Neural progenitor cell (in vitro differentiated cells): Measurements from ENCODE around the gene PPIL6. TPM values are rescaled to one million over a fixed set of nuclear protein-coding genes. Genes with fewer than 3 reads are reported as not detected.
A peak's percentile ranks its signal among the peaks of the same experiment; 100 is the strongest.

Source experiments
- DNase-seq: peaks from one replicate; pipeline ENCODE4 v3.0.0-alpha.2; 2016; ENCODE audit warnings: low spot score
- H2AFZ ChIP-seq: fragments of 200-600 bp; sonication (generic); replicated peaks from 2 replicates; pipeline ENCODE4 v1.6.1; 2016; ENCODE audit warnings: antibody characterized with exemption
- H3F3A ChIP-seq: fragments of 200-600 bp; sonication (generic); 2 replicates; pipeline ENCODE4 v1.6.1; 2016; ENCODE audit warnings: antibody characterized with exemption, low read depth
- H3K27ac ChIP-seq: fragments of 200-600 bp; sonication (generic); 2 replicates; pipeline ENCODE4 v1.5.1; 2016; ENCODE audit warnings: mild to moderate bottlenecking
- H3K27me3 ChIP-seq: fragments of 200-600 bp; sonication (generic); 2 replicates; pipeline ENCODE4 v1.6.1; 2016; ENCODE audit warnings: mild to moderate bottlenecking, moderate library complexity
- H3K36me3 ChIP-seq: fragments of 200-600 bp; sonication (generic); 2 replicates; pipeline ENCODE4 v1.5.1; 2016
- H3K4me1 ChIP-seq: fragments of 200-600 bp; sonication (generic); 2 replicates; pipeline ENCODE4 v1.6.1; 2016; ENCODE audit warnings: mixed run types
- H3K4me2 ChIP-seq: fragments of 200-600 bp; sonication (generic); 2 replicates; pipeline ENCODE4 v1.6.1; 2016
- H3K4me3 ChIP-seq: fragments of 200-600 bp; sonication (generic); 2 replicates; pipeline ENCODE4 v1.5.1; 2016
- H3K79me2 ChIP-seq: fragments of 200-600 bp; sonication (generic); 2 replicates; pipeline ENCODE4 v1.6.1; 2016; ENCODE audit warnings: low read depth
- H3K9ac ChIP-seq: fragments of 200-600 bp; sonication (generic); 2 replicates; pipeline ENCODE4 v1.6.1; 2016
- H3K9me3 ChIP-seq: fragments of 200-600 bp; sonication (generic); 2 replicates; pipeline ENCODE4 v1.5.1; 2016; ENCODE audit warnings: low read depth
- H4K20me1 ChIP-seq: fragments of 200-600 bp; sonication (generic); 2 replicates; pipeline ENCODE4 v1.6.1; 2016; ENCODE audit warnings: low read depth
- H3K27ac Mint-ChIP-seq: 3 replicates; pipeline ENCODE4 v1.8.0; 2021; ENCODE audit warnings: mixed read lengths
- H3K27me3 Mint-ChIP-seq: 2 replicates; pipeline ENCODE4 v1.8.0; 2022; ENCODE audit warnings: low read depth, mild to moderate bottlenecking, inconsistent platforms, moderate library complexity, mixed read lengths; ENCODE audit not compliant: insufficient read depth
- H3K36me3 Mint-ChIP-seq: 3 replicates; pipeline ENCODE4 v1.8.0; 2021; ENCODE audit warnings: mixed read lengths
- H3K4me1 Mint-ChIP-seq: 3 replicates; pipeline ENCODE4 v1.8.0; 2021; ENCODE audit warnings: mixed read lengths
- H3K4me3 Mint-ChIP-seq: 3 replicates; pipeline ENCODE4 v1.8.0; 2021; ENCODE audit warnings: mild to moderate bottlenecking, moderate library complexity, mixed read lengths
- H3K9me3 Mint-ChIP-seq: 3 replicates; pipeline ENCODE4 v1.8.0; 2020; ENCODE audit warnings: mixed read lengths
- EZH2 ChIP-seq: fragments of 200-600 bp; sonication (generic); IDR thresholded peaks from 2 replicates; pipeline ENCODE4 v1.6.1; 2017; ENCODE audit warnings: antibody characterized with exemption, mild to moderate bottlenecking, moderate library complexity
- EZH2phosphoT487 ChIP-seq: fragments of 200-600 bp; sonication (generic); IDR thresholded peaks from 2 replicates; pipeline ENCODE4 v1.6.1; 2017; ENCODE audit warnings: antibody characterized with exemption
- total RNA-seq: library from RNA; depleted of rRNA; stranded (reverse); fragments of >200 nt; gene quantifications from 2 replicates; pipeline ENCODE4 v1.2.3, GENCODE V29; 2015; ENCODE audit warnings: low replicate concordance
- TF ChIP-seq, protein P1 (sequence below): fragments of 200-600 bp; sonication (generic); IDR thresholded peaks from 2 replicates; pipeline ENCODE4 v1.5.1; 2017; ENCODE audit warnings: antibody characterized with exemption, mild to moderate bottlenecking

PPIL6 gene
- total RNA-seq, 1 donor from 2014 or later, result 7.9 TPM

DNA sequence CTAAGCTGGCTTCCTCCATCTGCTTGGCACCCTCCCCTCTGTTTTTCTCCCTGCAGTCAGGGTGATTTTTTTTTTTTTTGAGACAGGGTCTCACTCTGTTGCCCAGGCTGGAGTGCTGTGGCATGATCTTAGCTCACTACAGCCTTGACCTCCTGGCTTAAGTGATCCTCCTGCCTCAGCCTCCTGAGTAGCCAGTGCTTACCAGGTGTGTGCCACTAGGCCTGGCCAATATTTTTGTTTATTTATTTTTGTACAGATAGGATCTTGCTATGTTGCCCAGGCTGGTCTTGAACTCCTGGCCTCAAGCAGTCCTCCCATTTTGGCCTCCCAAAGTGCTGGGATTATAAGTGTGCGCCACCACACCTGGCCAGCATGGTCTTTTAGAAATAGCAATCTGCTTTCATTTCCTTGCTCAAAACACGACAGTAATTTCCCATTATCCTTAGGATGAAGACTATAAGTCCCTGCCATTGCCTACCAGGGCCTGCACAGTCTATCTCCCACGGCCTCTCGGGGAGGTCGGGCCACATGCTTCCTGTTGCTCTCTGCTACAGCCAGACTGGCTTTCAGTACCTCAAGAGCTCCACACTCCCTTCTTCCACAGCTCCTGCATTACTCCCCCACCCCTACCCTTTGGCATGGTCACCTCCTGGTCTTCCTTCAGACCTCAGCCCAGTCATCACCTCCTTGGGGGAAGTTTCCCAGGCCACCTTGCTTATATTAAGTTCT lies 47.1 kb downstream of the PPIL6 start:
- no peak overlapping the region for H3K4me3 ChIP-seq
- no peak for DNase-seq
- no peaks in the 10 kb centered on the region for H3K27me3 ChIP-seq
- TF ChIP-seq, protein P1, sequence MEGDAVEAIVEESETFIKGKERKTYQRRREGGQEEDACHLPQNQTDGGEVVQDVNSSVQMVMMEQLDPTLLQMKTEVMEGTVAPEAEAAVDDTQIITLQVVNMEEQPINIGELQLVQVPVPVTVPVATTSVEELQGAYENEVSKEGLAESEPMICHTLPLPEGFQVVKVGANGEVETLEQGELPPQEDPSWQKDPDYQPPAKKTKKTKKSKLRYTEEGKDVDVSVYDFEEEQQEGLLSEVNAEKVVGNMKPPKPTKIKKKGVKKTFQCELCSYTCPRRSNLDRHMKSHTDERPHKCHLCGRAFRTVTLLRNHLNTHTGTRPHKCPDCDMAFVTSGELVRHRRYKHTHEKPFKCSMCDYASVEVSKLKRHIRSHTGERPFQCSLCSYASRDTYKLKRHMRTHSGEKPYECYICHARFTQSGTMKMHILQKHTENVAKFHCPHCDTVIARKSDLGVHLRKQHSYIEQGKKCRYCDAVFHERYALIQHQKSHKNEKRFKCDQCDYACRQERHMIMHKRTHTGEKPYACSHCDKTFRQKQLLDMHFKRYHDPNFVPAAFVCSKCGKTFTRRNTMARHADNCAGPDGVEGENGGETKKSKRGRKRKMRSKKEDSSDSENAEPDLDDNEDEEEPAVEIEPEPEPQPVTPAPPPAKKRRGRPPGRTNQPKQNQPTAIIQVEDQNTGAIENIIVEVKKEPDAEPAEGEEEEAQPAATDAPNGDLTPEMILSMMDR, result no peak
- TF ChIP-seq EZH2phosphoT487, result no peak
- no peak for TF ChIP-seq EZH2
- no peaks in the 10 kb centered on the region for H3F3A ChIP-seq
- peaks cover 1% of the 10 kb centered on the region for H3K36me3 Mint-ChIP-seq
- no peaks in the 10 kb centered on the region for H3K9me3 ChIP-seq
- H3K36me3 ChIP-seq, result no peaks in the 10 kb centered on the region
- H3K9ac ChIP-seq, result no peak overlapping the region
- H3K9me3 Mint-ChIP-seq, result no peaks in the 10 kb centered on the region
- no peaks in the 10 kb centered on the region for H3K79me2 ChIP-seq
- no peak overlapping the region for H3K4me2 ChIP-seq
- no peaks in the 10 kb centered on the region for H3K4me1 Mint-ChIP-seq
- no peaks in the 10 kb centered on the region for H3K4me1 ChIP-seq
- H4K20me1 ChIP-seq, result no peaks in the 10 kb centered on the region
- peaks cover 3% of the 10 kb centered on the region for H3K27me3 Mint-ChIP-seq
- H3K27ac ChIP-seq, result no peak overlapping the region
- H3K27ac Mint-ChIP-seq, result peak overlapping the region; percentile 15
- H3K4me3 Mint-ChIP-seq, result no peak overlapping the region
- H2AFZ ChIP-seq, result no peak overlapping the region

DNA sequence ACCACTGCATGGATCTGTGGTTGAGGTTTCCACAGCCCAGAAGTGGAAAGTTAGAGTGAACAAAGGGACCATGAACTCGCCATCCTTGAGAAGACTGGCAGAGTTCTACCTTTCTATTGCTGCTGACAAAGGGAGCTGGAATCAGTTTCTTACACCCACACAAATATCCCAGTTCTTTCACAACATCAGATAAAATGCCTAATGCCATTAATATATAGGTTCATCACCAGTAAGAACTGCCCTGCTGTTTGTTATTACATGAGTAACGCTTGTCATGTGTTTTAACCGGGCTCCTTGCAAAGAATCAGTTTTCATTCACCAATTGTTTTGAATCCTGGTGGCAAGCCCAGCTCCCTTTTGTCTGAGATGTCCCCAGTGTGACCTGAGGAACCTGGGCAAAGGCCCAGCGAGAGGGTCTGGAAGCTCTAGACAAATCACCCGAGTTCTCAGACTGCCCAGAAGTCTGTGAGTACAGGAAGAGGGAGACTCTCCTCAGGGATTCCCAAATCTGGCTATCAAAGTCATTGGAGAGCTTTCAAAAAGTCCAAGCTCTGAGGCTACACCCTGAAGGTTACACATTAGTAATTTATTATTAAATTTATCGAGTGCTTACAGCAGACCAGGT lies 50.7 kb downstream of the PPIL6 start:
- Mint-ChIP-seq H3K36me3 (no peaks in the 10 kb centered on the region), H3K27ac (no peak overlapping the region), H3K4me3 (no peak overlapping the region), H3K4me1 (no peaks in the 10 kb centered on the region), H3K27me3 (no peaks in the 10 kb centered on the region), H3K9me3 (no peaks in the 10 kb centered on the region)
- no peak for DNase-seq
- no peaks in the 10 kb centered on the region for H3K36me3 ChIP-seq
- no peak overlapping the region for H3K9ac ChIP-seq
- H2AFZ ChIP-seq, result no peak overlapping the region
- TF ChIP-seq EZH2 (no peak), EZH2phosphoT487 (no peak)
- TF ChIP-seq, protein P1, result no peak
- no peaks in the 10 kb centered on the region for H3K79me2 ChIP-seq
- H3K4me1 ChIP-seq, result no peaks in the 10 kb centered on the region
- no peak overlapping the region for H3K4me3 ChIP-seq
- no peaks in the 10 kb centered on the region for H3K9me3 ChIP-seq
- no peaks in the 10 kb centered on the region for H3F3A ChIP-seq
- H3K27me3 ChIP-seq, result no peaks in the 10 kb centered on the region
- H3K4me2 ChIP-seq, result no peak overlapping the region
- H4K20me1 ChIP-seq, result no peaks in the 10 kb centered on the region
- H3K27ac ChIP-seq, result no peak overlapping the region

DNA sequence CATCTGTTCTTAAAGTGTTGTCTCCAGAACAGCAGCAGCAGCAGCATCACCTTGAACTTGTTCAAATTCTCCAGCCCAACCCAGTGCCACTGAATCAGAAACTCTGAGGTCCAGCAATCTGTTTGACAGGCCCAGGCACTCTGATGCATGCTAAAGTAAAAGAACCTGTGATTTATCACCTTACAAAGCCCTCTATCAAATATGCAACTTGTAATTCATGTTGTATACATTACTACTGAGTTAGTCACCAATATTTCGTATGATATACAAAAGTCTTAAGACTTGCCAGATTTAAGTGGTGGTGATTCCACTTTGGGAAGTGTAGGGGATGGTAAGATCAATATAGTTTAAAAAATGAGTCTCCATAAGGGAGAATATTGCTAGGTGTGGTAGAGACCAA lies 52.2 kb downstream of the PPIL6 start:
- H3K27ac Mint-ChIP-seq, result no peak overlapping the region
- H3K4me1 Mint-ChIP-seq, result peaks cover 4% of the 10 kb centered on the region
- Histone ChIP-seq H2AFZ (no peak overlapping the region), H3K4me1 (peaks cover 6% of the 10 kb centered on the region), H3K4me3 (no peak overlapping the region), H3K79me2 (no peaks in the 10 kb centered on the region), H3K27ac (no peak overlapping the region), H3K27me3 (no peaks in the 10 kb centered on the region), H3F3A (peaks cover 6% of the 10 kb centered on the region), H3K36me3 (no peaks in the 10 kb centered on the region), H3K9me3 (no peaks in the 10 kb centered on the region), H3K9ac (no peak overlapping the region), H4K20me1 (no peaks in the 10 kb centered on the region), H3K4me2 (no peak overlapping the region)
- no peaks in the 10 kb centered on the region for H3K27me3 Mint-ChIP-seq
- H3K4me3 Mint-ChIP-seq, result no peak overlapping the region
- TF ChIP-seq EZH2 (no peak), EZH2phosphoT487 (no peak)
- TF ChIP-seq, protein P1, result no peak
- H3K36me3 Mint-ChIP-seq, result no peaks in the 10 kb centered on the region
- DNase-seq, result no peak
- no peaks in the 10 kb centered on the region for H3K9me3 Mint-ChIP-seq
